Measurements from ENCODE around the gene CD226. TPM values are rescaled to one million over a fixed set of nuclear protein-coding genes. Genes with fewer than 3 reads are reported as not detected.

CD226 gene
- total RNA-seq, 1 experiment from 2014 or later, result 1.2 TPM

DNA sequence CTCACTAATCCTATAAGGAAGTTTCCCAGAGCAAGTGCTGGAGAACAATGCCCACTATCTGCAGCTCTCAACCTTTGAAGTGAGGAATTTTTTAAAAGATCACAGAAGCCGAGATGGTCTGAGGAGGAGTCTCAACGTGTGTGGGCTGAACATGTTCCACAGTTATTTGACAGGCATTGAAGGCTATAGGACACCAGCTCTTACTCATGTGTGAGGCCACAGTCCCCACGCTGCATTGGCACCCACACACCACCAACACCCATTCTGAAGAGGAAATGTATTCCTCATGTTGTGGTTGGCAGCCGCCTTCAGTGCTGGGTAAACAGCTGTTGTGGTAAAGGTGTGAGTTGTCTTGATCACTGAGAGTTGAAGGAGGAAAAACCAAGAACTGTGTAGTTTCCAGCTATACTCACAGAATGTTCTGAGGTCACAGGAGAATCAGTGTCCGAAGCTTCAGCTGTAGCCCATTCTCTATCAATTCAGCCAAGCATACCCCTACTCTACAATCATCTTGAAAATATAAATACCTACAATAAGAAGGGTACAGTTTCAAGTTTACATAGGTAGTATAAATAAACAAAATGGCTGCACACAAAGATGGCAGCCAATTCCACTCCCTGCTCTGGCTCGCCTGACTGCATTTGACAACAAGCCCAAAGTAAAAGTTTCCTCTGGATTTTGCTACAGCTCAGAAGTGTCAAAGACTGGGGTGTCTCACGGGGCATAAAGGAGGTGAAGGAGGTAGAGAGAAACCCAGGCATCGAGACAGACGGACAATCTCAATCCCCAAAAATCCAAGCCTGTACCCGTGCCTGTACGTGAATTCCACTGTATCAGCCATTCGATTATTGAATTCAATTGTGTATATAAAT lies 12.1 kb downstream of the CD226 start:
- Histone ChIP-seq H3K9ac (ENCODE audit: low read length) (no peak overlapping the region), H2AFZ (ENCODE audit: low read depth, low read length, poor library complexity, severe bottlenecking) (no peak overlapping the region), H3K27me3 (ENCODE audit: insufficient read depth, low read length) (no peaks in the 10 kb centered on the region), H3K36me3 (ENCODE audit: control insufficient read depth in 1 of 2, insufficient read depth in 2 of 2, low read length in 2 of 2) (no peaks in the 10 kb centered on the region), H3K27ac (ENCODE audit: low read depth, low read length) (no peak overlapping the region), H3K79me2 (ENCODE audit: insufficient read depth, low read length) (no peaks in the 10 kb centered on the region), H3K4me1 (ENCODE audit: control insufficient read depth in 1 of 2, insufficient read depth in 2 of 2, low read length in 2 of 2) (peaks cover 4% of the 10 kb centered on the region in 2 experiments; a peak in 2 of 4 replicates), H3K9me3 (ENCODE audit: control insufficient read depth in 1 of 2, insufficient read depth in 1 of 2, low read depth in 1 of 2, low read length in 2 of 2) (no peaks in the 10 kb centered on the region), H3K9me2 (ENCODE audit: insufficient read depth) (no peaks in the 10 kb centered on the region), H4K20me1 (ENCODE audit: insufficient read depth) (no peaks in the 10 kb centered on the region), H3K4me2 (ENCODE audit: low read length) (no peak overlapping the region), H3K4me3 (replicated peaks in 1 of 2; ENCODE audit: low read depth in 1 of 2, low read length in 2 of 2) (no peak overlapping the region)
- ATAC-seq (no peak), DNase-seq (ENCODE audit: low read depth, low spot score) (peak; percentile 2)
- intact Hi-C loops (cut with micrococcal nuclease), result no loop called here
- CTCF ChIA-PET, result no interaction called here
- BruUV-seq (replicated peaks), result no TSS peak
- POLR2A ChIA-PET, result no interaction called here
- RAD21 ChIA-PET (ENCODE audit: low non-redundant PET in 1 of 2, low total read pairs in 2 of 2, uncharacterized antibody in 2 of 2, unreplicated experiment in 2 of 2), result no interaction called here
- TF ChIP-seq SIN3A (IDR thresholded peaks at IDR 0.05; ENCODE audit: low read depth), result no peak
- TF ChIP-seq CEBPB (IDR thresholded peaks at IDR 0.05; ENCODE audit: low read depth), result no peak
- no peak for TF ChIP-seq ELF1 (IDR thresholded peaks at IDR 0.05; ENCODE audit: borderline replicate concordance, low read depth)
- TF ChIP-seq TCF7L2 (IDR thresholded peaks at IDR 0.05; ENCODE audit: borderline replicate concordance, extremely low read depth, insufficient read depth, insufficient read length), result peak; percentile 61
- no peak for TF ChIP-seq EZH2phosphoT487 (IDR thresholded peaks at IDR 0.05; ENCODE audit: borderline replicate concordance)
- no peak for TF ChIP-seq SP1 (IDR thresholded peaks at IDR 0.05; ENCODE audit: low read depth)
- no peak for TF ChIP-seq FOSL1 (IDR thresholded peaks at IDR 0.05; ENCODE audit: low read depth)

DNA sequence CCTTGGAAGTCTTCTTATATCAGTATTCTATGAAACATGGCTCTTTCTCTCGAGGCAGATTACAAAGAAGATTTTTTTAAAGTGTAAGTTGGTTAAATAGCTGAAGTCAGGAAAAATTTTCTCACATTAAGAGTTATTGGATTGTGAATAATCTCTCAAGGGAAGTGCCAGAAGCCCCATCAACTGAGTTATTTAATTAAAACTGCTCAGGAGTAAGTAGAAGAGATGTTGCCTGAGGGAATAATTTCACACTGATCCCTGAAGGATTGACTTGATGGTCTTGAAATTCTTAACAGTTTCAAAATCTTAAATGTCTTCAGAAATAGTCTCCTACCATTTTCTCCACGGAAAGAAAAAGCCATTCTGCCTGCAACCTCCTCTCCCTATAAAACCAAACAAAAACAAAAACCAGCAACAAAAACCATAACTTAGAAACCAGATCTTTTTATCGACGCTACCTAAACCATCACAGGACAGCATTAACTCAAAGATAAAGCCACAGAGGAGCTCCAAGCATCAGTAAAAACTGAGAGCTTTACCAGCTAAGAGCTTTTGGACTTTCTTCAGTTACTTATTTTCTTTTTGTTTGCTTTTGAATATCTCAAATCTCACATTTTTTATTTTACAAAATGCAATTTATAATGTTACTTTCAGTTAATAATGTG lies 12.9 kb downstream of the CD226 start:
- H2AFZ ChIP-seq (ENCODE audit: low read depth, low read length, poor library complexity, severe bottlenecking), result no peak overlapping the region
- no peaks in the 10 kb centered on the region for H3K27me3 ChIP-seq (ENCODE audit: insufficient read depth, low read length)
- H3K36me3 ChIP-seq (ENCODE audit: control insufficient read depth in 1 of 2, insufficient read depth in 2 of 2, low read length in 2 of 2), result no peaks in the 10 kb centered on the region
- BruUV-seq (replicated peaks), result no TSS peak
- no peaks in the 10 kb centered on the region for H3K9me2 ChIP-seq (ENCODE audit: insufficient read depth)
- ChIA-PET POLR2A (no interaction called here), RAD21 (ENCODE audit: low non-redundant PET in 1 of 2, low total read pairs in 2 of 2, uncharacterized antibody in 2 of 2, unreplicated experiment in 2 of 2) (no interaction called here), CTCF (no interaction called here)
- H3K9me3 ChIP-seq (ENCODE audit: control insufficient read depth in 1 of 2, insufficient read depth in 1 of 2, low read depth in 1 of 2, low read length in 2 of 2), result no peaks in the 10 kb centered on the region
- no peak overlapping the region for H3K4me2 ChIP-seq (ENCODE audit: low read length)
- H3K4me3 ChIP-seq (replicated peaks in 1 of 2; ENCODE audit: low read depth in 1 of 2, low read length in 2 of 2), result no peak overlapping the region
- no peak overlapping the region for H3K9ac ChIP-seq (ENCODE audit: low read length)
- H3K4me1 ChIP-seq (ENCODE audit: control insufficient read depth in 1 of 2, insufficient read depth in 2 of 2, low read length in 2 of 2), result peaks cover 4% of the 10 kb centered on the region in 2 experiments; a peak in 2 of 4 replicates
- H3K79me2 ChIP-seq (ENCODE audit: insufficient read depth, low read length), result no peaks in the 10 kb centered on the region
- H3K27ac ChIP-seq (ENCODE audit: low read depth, low read length), result no peak overlapping the region
- ATAC-seq (no peak), DNase-seq (ENCODE audit: low read depth, low spot score) (no peak)
- intact Hi-C loops (cut with micrococcal nuclease), result no loop called here
- H4K20me1 ChIP-seq (ENCODE audit: insufficient read depth), result no peaks in the 10 kb centered on the region
- TF ChIP-seq ELF1 (IDR thresholded peaks at IDR 0.05; ENCODE audit: borderline replicate concordance, low read depth) (no peak), POLR2AphosphoS5 (IDR thresholded peaks at IDR 0.05; ENCODE audit: low read depth, low read length) (no peak), SRF (IDR thresholded peaks at IDR 0.05; ENCODE audit: low read depth) (no peak), EZH2phosphoT487 (IDR thresholded peaks at IDR 0.05; ENCODE audit: borderline replicate concordance) (no peak), EZH2 (IDR thresholded peaks at IDR 0.05) (no peak)
- TF ChIP-seq, protein P1, sequence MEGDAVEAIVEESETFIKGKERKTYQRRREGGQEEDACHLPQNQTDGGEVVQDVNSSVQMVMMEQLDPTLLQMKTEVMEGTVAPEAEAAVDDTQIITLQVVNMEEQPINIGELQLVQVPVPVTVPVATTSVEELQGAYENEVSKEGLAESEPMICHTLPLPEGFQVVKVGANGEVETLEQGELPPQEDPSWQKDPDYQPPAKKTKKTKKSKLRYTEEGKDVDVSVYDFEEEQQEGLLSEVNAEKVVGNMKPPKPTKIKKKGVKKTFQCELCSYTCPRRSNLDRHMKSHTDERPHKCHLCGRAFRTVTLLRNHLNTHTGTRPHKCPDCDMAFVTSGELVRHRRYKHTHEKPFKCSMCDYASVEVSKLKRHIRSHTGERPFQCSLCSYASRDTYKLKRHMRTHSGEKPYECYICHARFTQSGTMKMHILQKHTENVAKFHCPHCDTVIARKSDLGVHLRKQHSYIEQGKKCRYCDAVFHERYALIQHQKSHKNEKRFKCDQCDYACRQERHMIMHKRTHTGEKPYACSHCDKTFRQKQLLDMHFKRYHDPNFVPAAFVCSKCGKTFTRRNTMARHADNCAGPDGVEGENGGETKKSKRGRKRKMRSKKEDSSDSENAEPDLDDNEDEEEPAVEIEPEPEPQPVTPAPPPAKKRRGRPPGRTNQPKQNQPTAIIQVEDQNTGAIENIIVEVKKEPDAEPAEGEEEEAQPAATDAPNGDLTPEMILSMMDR (IDR thresholded peaks at IDR 0.05 in 2 of 3, conservative IDR thresholded peaks at IDR 0.05 in 1 of 3; ENCODE audit: borderline replicate concordance in 1 of 3, insufficient read depth in 1 of 3, low read depth in 2 of 3, low read length in 2 of 3), result no peak
- TF ChIP-seq, protein P2, sequence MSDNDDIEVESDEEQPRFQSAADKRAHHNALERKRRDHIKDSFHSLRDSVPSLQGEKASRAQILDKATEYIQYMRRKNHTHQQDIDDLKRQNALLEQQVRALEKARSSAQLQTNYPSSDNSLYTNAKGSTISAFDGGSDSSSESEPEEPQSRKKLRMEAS (IDR thresholded peaks at IDR 0.05), result no peak
- TF ChIP-seq, protein P3, sequence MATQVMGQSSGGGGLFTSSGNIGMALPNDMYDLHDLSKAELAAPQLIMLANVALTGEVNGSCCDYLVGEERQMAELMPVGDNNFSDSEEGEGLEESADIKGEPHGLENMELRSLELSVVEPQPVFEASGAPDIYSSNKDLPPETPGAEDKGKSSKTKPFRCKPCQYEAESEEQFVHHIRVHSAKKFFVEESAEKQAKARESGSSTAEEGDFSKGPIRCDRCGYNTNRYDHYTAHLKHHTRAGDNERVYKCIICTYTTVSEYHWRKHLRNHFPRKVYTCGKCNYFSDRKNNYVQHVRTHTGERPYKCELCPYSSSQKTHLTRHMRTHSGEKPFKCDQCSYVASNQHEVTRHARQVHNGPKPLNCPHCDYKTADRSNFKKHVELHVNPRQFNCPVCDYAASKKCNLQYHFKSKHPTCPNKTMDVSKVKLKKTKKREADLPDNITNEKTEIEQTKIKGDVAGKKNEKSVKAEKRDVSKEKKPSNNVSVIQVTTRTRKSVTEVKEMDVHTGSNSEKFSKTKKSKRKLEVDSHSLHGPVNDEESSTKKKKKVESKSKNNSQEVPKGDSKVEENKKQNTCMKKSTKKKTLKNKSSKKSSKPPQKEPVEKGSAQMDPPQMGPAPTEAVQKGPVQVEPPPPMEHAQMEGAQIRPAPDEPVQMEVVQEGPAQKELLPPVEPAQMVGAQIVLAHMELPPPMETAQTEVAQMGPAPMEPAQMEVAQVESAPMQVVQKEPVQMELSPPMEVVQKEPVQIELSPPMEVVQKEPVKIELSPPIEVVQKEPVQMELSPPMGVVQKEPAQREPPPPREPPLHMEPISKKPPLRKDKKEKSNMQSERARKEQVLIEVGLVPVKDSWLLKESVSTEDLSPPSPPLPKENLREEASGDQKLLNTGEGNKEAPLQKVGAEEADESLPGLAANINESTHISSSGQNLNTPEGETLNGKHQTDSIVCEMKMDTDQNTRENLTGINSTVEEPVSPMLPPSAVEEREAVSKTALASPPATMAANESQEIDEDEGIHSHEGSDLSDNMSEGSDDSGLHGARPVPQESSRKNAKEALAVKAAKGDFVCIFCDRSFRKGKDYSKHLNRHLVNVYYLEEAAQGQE (IDR thresholded peaks at IDR 0.05; ENCODE audit: low read depth), result no peak

Measured in HCT116 (cell line).